ENCODE measurements around the gene EDIL3.

Gene EDIL3, protein sequence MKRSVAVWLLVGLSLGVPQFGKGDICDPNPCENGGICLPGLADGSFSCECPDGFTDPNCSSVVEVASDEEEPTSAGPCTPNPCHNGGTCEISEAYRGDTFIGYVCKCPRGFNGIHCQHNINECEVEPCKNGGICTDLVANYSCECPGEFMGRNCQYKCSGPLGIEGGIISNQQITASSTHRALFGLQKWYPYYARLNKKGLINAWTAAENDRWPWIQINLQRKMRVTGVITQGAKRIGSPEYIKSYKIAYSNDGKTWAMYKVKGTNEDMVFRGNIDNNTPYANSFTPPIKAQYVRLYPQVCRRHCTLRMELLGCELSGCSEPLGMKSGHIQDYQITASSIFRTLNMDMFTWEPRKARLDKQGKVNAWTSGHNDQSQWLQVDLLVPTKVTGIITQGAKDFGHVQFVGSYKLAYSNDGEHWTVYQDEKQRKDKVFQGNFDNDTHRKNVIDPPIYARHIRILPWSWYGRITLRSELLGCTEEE

DNA sequence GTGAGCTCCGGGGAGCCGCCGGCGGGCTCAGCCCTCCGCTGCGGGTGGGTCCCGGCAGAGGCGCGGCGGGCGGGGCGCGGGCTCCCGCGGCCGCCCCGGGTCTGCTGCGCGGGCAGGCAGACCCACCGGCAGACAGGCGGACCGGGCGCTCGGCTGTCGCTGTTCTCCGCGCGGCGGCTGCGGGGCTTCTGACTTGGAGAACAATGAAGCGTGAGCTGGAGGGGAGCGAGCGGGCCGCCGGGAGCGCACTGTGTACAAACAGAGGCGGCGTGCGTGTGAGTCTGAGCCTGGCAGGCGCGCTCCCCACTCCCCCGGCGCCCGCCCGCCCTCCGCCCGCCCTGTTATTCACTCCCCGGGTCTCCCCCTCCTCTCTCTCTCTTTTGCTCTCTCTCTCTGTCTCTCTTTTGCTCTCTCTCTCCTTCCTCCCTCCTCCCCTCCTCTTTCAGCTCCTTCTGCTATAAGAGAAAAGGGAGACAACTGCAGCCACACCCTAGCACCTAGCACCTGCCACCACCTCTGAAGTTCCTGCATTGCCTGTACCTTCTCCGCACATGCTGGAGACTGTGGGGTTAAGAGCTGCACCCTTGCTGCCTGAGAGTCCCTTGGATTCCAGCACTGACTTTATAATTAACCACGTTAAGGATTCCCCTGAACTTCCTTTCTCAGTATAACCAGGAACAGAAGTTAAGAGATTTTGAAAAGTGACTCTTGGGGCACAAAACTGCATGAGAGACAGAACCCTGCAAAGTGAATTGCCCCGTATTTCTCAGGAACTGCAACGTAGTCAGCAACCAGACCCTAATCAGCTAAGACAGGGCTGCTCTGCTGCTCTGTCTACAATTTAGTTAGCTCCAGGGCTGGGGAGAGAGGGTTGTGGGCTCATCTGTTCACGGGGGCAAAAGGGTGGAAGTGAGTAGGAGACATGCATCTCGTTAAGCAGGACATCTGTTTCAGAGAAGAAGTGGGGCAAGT lies at the start of gene EDIL3:
Gene EDIL3, minus strand, starts transcription at position 277 of the 972 bp plus-strand sequence. CDS start 506 bp downstream, outside the sequence.
- DNase-seq (ENCODE audit: low read depth in 2 of 2) = no peak

DNA sequence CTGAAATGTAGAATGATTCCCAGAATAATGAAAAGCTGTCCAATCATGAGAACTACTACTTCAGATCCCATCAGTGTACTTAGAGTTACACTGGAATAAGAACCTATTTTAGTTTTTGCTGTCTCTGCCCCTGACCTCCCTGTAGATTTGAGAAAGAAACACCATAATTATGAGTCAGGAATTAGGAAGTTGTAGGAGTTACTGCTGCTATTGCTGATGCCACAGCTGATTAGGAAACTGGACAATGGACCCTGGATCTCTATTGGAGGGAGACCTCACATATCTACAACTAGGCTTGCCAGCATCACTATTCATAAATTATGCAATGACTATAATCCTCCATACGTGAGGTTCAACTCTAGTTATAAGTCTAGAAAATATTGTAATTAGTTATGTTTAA lies 48.8 kb upstream of the EDIL3 start:
- DNase-seq (ENCODE audit: low read depth in 2 of 2) = no peak

DNA sequence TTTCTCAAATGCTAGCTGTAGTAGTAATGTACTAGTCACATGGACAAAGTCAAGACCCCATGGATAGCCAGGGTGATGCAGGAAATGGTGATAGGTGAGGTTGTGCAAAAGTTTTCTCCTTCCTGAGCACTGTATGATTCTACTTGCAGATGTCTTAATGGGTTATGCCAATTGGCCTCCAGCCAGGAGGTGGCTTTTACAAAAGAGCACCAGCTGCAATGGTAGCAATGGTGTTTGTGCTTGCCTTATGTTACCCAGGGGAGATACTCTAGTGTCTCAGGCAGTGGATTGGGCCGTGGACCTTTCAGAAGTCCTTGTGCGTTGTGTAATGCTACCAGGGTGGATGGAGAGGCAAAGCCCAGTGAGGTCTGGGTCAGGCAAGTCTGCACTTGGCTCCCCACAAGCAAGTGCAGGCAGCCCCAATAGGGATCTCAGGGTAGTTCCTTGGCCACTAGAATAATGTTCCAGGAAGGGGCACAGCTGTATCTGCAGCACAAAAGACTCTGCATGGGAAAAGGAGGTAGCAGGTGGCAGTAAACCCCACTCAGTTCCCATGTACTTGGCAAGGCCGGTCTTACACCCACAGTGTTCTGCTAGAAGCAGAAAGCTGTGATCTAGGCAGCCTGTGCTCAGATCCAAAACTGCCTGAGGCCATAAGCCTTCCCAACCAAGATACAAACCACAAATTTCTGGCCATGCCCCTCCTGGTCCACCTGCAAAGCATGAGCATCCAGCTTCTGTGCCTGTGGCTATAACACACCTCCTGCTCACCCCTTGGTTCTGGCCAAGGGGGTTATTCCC lies 46.4 kb upstream of the EDIL3 start:
- DNase-seq (ENCODE audit: low read depth in 2 of 2) = no peak

DNA sequence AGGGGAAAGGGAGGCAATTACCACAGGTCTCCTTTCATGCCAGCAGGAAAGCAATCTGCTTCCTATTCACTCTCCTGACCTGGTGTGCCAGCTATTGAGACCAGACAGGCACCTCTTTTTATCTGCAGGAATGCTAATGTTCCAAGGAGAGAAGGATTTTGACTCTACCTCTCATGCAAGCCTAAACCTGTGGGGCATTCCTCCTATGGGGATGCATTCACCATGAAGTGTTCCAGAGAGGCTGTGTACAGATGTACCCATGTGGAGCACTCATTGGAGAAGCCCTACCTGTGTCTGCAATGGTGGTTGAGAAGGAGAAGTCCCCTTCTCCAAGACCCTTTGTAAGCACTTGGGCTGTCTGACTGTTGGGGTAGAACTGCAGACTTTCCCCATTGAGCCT lies 45.4 kb upstream of the EDIL3 start:
- no peak for DNase-seq (ENCODE audit: low read depth in 2 of 2)

DNA sequence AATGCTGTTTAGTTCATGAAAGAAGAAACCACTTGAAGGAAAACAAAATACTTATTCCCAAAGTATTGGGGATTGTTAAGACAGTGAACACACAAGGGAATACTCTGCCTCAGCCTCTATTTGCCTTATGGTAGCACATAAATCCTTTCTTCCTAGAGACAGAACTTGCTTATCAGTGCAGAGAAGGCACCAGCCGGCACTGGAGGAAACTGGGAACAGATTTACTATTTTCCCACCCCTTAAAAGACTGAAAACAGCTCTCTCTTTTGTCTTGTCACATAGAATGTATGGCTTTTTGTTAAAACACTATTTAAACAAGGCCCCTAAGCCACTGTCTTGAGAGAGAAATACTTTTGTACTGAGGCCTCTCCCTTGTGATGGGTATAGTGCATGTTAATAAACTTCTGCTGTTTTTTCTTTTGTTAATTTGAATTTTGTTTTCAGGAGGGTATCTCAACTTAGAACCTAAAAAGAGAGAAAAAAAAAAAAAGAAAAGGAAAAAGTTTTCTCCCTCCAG lies 40.7 kb upstream of the EDIL3 start:
- DNase-seq (ENCODE audit: low read depth in 2 of 2) = no peak

DNA sequence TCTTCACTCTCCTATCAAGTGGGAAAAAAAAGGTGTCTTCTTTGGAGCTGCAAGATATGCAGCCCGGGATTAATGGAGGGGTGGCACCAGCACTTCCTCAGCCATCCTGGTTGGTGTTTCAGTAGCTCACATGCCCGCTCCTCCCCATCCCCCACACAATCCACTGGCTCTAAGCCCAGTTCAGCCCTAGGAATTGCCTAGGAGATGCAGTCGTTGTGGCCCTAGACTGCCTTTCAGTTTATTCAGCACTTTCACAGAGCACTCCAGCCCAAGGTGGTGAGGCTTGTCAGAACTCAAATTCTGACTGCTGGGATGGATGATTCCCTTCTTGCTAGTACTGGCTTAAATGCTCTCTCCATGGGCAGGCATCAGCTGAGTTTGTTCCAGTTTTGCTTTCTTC lies 35.1 kb upstream of the EDIL3 start:
- no peak for DNase-seq (ENCODE audit: low read depth in 2 of 2)

DNA sequence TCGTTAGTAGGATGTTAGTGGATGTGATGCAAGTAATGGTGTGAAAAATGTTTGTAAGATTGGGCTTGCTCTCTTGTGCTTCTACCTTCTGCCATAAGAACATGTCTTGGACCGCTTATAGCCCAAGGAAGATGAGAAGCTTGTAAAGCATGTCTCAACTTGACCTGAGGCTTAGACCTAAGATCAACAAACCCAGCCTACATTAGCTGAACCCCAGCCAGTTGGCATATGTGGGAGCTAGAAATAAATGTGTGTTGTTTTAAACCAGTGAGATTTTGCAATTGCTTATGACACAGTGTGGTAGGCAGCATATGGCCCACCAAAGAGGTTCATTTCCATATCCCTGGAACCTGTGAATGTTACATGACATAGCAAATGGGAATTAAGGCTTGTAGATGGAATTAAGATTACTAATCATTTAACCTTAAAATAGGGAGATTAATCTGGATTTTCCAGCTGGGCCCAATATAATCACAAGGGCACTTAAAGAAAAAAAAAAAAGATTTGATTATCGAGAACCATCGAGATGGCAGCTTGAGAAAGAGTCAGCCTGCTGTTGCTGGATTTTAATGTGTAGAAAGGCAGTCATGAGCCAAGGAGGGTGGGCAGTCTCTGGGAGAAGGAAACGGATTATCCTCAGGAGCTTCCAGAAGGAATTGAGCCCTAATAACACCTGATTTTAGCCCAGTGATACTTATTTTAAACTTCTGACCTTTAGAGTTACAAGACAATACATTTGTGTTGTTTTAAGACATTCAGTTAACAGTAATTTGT lies 27.3 kb upstream of the EDIL3 start:
- no peak for DNase-seq (ENCODE audit: low read depth in 2 of 2)

DNA sequence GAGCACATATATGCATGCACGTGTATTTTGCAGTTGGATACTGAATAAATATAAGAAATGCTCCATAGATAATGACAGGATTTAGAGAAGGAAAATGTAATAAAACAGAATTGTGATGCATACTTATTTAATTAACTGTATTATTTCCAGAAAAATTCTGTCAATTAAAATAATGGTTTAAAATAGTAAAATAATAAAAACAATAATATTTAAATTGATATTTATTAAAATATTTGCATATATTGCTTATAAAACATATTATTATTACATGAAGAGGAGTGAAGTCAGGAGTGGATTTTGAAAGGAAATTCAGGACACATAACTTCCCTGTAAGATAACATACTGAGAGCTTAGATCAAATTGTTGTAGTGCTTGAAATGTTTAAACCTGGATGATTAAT lies 21.4 kb upstream of the EDIL3 start:
- no peak for DNase-seq (ENCODE audit: low read depth in 2 of 2)

DNA sequence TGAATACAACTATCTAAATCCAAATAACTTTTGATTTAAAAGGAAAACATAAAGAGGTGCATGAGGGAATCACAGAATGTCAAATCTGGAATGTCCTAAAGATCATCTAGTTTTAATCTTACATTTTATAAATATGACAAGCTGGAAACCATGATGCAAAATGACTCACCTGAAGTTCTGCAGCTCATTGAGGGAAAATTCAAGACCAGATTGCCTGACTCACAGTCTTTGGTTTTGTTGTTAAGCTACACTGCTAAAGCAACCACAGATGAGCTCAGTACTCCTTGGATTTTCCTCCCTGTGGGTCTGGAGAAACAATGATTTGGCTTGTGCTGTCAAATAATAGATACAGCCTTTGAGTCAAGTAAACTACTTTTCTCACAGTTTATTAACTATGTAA lies 19.1 kb upstream of the EDIL3 start:
- no peak for DNase-seq (ENCODE audit: low read depth in 2 of 2)

DNA sequence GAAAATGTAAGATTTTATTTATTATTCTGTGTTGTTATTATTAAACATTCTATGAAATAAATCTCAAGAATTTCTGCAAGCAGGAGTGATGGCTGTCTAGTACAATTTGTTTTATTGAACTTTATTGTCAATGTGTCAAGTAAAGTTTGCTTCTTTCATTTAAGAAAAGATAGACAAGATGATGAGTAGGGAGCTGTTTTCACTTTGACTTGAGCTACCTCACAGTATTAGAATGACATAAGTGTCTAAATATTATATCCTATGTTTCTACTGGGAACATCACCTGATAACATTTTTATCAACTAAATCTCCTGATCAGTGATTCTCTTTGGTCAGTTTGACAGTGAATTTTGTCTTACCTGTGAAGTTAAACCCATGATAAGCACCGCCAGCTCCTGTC lies 12.7 kb upstream of the EDIL3 start:
- DNase-seq (ENCODE audit: low read depth in 2 of 2) = no peak

DNA sequence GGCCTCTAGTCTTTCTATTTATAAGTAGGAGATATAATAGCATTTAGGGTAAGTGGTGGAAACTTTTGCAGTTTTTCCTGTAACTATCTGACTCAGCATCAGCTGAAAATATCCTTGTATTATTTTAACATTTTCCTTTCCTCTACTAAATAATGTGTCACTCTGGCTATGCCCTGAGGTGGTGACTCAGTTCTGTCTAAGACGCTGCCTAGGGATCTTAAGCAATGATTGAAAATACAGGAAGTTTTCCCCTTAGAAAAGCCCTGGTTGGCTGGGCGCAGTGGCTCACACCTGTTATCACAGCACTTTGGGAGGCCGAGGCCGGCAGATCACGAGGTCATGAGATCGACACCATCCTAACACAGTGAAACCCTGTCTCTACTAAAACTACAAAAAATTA lies 9.3 kb upstream of the EDIL3 start:
- DNase-seq (ENCODE audit: low read depth in 2 of 2) = no peak

DNA sequence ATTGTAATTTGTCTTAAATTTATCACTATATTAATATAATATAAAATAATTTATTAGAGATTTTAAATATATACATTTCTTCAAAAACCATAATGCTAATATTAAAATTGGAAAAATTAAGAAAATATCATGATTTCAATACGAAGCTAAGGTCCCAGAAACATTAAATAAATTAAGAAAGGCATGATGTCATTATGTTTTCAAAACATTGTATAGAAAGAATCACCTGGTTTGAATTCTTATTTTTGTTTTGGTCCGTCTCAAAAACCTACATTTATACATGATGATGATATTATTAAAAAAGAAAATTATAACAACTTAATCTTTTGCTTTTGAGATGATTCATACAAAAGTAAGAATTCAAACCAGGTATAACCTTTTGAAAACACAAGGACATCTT lies 8.2 kb upstream of the EDIL3 start:
- DNase-seq (ENCODE audit: low read depth in 2 of 2) = no peak

DNA sequence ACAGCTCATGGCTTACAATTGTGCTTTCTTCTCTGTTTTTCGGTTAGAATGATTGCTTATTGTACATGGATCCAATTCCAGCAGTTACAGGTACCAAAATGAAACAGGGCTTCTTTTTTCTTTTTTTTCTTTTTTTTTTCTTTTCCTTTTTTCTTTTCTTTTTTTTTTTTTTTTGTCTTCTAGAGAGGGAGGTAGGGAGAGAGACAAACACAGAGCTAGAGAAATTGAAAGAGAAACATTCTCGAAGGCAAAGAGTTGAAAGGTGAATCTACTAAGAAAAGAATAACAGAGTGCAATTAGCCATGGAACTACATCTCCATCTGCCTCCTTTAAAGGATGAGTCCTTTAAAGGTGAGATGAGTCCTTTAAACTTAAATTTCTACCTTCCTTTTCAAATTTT lies 1.0 kb upstream of the EDIL3 start:
- DNase-seq (ENCODE audit: low read depth in 2 of 2) = no peak

DNA sequence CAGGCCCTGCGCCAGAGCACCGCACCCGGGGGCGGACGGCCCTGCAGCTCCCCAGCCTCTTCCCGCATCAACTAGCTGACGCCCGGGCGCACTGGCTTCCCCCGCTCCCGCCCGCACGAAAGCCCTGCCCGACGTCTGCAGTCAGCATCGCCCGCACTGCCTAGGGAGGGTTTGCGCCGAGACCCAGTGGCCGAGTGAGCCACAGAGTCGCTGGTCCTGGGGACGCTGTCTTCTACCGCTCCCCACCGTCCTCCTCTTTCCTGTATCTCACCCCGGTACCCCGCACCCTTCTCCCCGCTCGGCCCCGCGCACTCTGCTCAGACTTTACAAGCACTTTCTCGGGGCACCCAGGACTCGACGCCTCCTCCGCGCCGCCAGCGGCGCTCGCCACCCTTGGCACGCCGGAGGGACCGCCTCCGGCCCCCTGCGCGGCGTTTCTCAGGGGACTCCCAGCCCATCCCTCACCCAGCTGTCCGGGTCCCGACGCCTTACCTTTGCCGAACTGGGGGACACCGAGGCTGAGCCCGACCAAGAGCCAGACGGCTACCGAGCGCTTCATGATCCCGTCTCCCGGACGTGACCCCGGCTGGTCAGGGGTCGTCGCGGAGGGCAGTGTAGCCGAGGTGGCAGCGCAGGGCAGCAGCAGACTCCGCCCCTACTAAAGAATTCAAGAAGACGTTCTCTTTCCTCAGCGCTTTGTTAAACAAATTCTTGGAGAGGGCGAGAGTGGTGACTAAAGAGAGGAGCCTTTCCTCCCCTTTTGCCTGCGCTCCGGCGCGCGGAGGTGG lies 670 bp downstream of the EDIL3 start:
- no peak for DNase-seq (ENCODE audit: low read depth in 2 of 2)

DNA sequence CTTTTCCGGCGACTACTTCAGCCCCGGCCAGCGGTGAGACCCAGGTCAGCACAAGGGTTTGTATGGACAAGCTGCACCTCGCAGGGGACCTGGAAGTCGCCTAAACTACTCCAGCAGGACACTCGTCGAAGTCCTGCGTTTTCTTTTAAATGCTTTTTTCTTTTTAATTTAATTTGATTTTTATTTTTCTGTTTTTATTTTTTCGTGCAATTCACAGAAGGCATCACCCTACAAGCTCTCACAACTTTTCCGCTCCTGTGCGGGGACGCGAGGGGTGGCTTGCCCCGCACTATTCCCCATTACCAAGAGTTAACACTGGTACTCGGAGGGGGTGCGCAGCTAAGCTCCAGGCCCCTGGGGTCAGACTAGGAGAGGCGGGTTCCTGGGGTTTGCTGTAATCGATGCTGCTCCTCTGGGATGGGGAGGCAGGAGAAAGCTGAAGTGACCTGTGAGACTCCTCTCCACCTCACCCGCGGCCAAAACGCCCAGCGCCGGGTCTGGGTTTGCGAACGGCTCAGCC lies 1.3 kb downstream of the EDIL3 start:
- no peak for DNase-seq (ENCODE audit: low read depth in 2 of 2)

DNA sequence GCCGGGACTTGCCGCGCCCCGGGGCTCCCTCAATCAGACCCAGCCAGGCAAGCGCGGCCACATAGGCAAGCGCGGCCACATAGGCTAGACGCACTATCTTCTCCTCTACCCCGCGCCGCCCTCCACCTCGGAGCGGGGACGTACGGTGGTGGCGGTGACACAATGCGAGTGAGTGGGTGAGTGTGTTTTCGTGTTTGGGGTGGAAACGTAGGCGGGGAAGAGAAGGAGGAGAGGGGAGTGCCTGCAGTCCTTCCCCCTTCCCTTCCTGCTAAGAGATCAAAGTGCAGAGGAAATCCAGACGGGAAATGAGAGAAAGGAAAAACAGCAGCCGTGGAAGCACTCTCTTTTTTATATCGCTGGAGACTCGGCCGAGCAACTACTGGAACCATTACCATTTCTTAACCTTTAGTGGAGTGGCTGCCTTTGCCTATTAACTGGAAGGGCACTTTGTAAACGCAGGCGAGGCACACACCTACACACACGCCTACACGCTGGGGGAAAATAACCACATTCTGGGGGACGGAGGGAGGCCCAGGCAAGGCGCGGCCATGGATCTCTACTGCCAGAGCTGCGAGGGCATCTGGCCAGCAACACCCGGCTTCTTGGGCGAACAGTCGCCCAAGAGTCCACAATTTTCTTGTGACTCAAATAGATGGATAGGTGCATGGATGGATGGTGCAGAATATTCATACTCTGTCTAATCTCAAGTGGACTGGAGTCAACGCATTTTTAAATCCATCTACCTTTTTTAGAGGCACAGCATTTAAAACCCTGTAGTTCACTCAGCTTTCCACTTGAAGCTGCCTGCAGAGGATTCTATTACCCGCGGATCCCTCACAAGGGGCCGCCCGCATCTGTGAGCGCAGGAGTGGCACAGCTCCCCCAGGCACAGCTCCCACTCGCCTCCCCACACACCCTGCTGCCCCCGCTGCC lies 2.1 kb downstream of the EDIL3 start:
- no peak for DNase-seq (ENCODE audit: low read depth in 2 of 2)

DNA sequence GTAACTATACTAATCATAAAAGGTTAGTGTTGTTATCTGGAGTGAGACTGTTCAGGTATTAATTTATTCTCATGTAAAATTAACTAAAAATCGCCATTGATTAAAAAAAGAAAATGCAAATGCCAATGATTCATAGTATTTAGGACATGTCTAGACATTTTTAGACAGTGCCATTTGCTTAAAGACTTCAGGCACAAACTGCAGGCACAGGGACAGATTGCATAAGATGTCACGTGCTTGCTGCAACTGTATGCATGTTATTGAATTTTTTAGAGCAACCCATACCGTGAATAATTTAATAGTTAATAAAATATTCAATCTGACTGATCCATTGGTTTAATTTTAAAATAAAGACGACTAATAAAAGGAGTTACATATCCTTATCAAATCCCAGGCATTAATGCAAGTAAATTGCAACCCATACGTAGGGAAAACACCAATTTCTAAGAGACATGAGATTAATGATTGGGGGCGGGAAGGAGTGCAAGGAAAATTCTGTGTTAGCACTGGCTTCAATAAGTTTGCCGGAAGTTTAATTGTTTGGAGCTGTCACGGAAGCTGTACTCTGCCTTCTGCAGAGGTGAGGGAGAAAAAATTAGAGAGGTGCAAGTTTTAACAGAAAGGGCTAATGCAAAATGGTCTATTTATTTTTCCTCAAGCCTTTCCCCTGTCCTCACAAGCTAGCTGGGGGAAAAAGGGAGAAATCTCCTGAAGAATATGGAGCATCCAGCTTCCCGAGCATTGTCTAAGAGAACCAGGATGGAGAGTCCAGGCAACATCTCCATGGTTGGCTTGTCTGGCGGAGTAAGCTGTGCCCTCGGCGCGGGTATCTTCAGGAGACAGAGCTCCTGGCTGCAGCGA lies 2.9 kb downstream of the EDIL3 start:
- no peak for DNase-seq (ENCODE audit: low read depth in 2 of 2)

DNA sequence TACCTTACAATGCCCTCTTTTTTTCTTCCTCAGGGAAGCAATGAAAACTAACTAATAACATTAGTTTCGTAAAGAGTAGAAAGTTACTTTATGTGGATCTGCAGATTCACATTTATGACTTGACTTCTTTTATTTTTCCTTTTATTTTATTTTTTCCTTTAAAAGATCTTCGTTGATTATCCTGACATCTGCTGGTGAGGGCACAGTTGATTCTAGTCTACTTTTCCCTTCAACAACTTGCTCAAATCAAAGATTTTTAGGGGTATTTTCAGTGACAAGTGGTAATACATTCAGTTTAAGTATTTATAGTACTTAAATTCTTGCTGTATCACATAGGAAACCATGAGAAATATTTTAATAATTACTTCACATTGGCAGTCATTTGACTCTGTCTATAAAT lies 4.9 kb downstream of the EDIL3 start:
- DNase-seq (ENCODE audit: low read depth in 2 of 2) = no peak

Measured in stimulated activated CD8-positive, alpha-beta memory T cell treated with anti-CD3 and anti-CD28 coated beads, Interleukin-15, amount 100 ng/mL, for 4 hours (primary cell).